SK-N-SH (cell line): ENCODE data around the gene ACOXL. TPM values are rescaled to one million over a fixed set of nuclear protein-coding genes. Genes with fewer than 3 reads are reported as not detected.

Source experiments
- CTCF ChIA-PET: fragments of 300-600, 350-600 bp; formaldehyde crosslinking; extraction: SDS; loops from one replicate; lab custom pipeline; 2021; lab: Yijun Ruan, JAX
- POLR2A ChIA-PET: fragments of 350-600 bp; sonication (Branson Sonifier 250); formaldehyde crosslinking; extraction: SDS; loops from one replicate; lab custom pipeline; 2020; ENCODE audit warnings: antibody characterized with exemption, inconsistent platforms; lab: Yijun Ruan, JAX
- DNase-seq: peaks from one replicate; pipeline ENCODE4 v3.0.0; 2012
- H2AFZ ChIP-seq: fragments of 200-600 bp; sonication (generic); 2 replicates; pipeline ENCODE4 v1.8.1; 2016; ENCODE audit warnings: antibody characterized with exemption, mild to moderate bottlenecking, low read depth
- H3F3A ChIP-seq: fragments of 200-600 bp; sonication (generic); replicated peaks from 2 replicates; pipeline ENCODE3; 2016; ENCODE audit warnings: antibody characterized with exemption, mild to moderate bottlenecking; ENCODE audit not compliant: insufficient read depth
- H3K27ac ChIP-seq, 2 experiments: fragments of 200-500 bp in 1 of 2; fragments of 200-600 bp in 1 of 2; sonication (Bioruptor generic) in 1 of 2; sonication (generic), shearing (Covaris generic) in 1 of 2; 2 replicates each; pipeline versions ENCODE4 v1.5.1 to v1.6.1; 2014 to 2016; ENCODE audit warnings: low read depth in 2 of 2, inconsistent platforms in 1 of 2, low read length in 1 of 2, mild to moderate bottlenecking in 1 of 2, mixed read lengths in 1 of 2
- H3K27me3 ChIP-seq: fragments of 200-600 bp; sonication (generic), shearing (Covaris generic); 2 replicates; pipeline ENCODE4 v1.6.1; 2016; ENCODE audit warnings: mixed run types; ENCODE audit not compliant: insufficient read depth
- H3K36me3 ChIP-seq, 2 experiments: fragments of 200-500 bp in 1 of 2; fragments of 200-600 bp in 1 of 2; sonication (Bioruptor generic) in 1 of 2; sonication (generic) in 1 of 2; replicated peaks in 1 of 2; 2 replicates each; pipeline versions ENCODE3 to v1.5.1; 2014 to 2016; ENCODE audit warnings: low read length in 1 of 2, mild to moderate bottlenecking in 1 of 2; ENCODE audit not compliant: insufficient read depth in 2 of 2, control insufficient read depth in 1 of 2
- H3K4me1 ChIP-seq, 2 experiments: fragments of 200-500 bp in 1 of 2; fragments of 200-600 bp in 1 of 2; sonication (Bioruptor generic) in 1 of 2; sonication (generic), shearing (Covaris generic) in 1 of 2; 2 replicates each; pipeline versions ENCODE4 v1.5.1 to v1.6.1; 2014 to 2016; ENCODE audit warnings: low read depth in 1 of 2, low read length in 1 of 2, mixed run types in 1 of 2; ENCODE audit not compliant: insufficient read depth in 2 of 2, control insufficient read depth in 1 of 2
- H3K4me2 ChIP-seq: fragments of 200-600 bp; sonication (generic), shearing (Covaris generic); 2 replicates; pipeline ENCODE4 v1.6.1; 2017; ENCODE audit warnings: mixed run types
- H3K4me3 ChIP-seq, 2 experiments: fragments of 200-500 bp in 1 of 2; fragments of 200-600 bp in 1 of 2; sonication (Bioruptor generic) in 1 of 2; sonication (generic), shearing (Covaris generic) in 1 of 2; 2 replicates each; pipeline versions ENCODE4 v1.5.1 to v1.8.1; 2014 to 2016; ENCODE audit warnings: low read depth in 2 of 2, inconsistent platforms in 1 of 2, low read length in 1 of 2, mild to moderate bottlenecking in 1 of 2, mixed read lengths in 1 of 2, moderate library complexity in 1 of 2
- H3K79me2 ChIP-seq: fragments of 200-600 bp; sonication (generic); 2 replicates; pipeline ENCODE4 v1.8.1; 2017; ENCODE audit warnings: mild to moderate bottlenecking; ENCODE audit not compliant: insufficient read depth
- H3K9ac ChIP-seq: fragments of 200-600 bp; sonication (generic); 2 replicates; pipeline ENCODE4 v1.6.1; 2017; ENCODE audit warnings: mixed run types
- H3K9me2 ChIP-seq: fragments of 200-600 bp; sonication (generic); 2 replicates; pipeline ENCODE4 v1.6.1; 2017; ENCODE audit warnings: mixed run types
- H3K9me3 ChIP-seq: fragments of 200-600 bp; sonication (generic); 2 replicates; pipeline ENCODE4 v1.6.1; 2017; ENCODE audit warnings: mixed run types, mild to moderate bottlenecking, moderate library complexity
- H4K20me1 ChIP-seq: fragments of 200-600 bp; sonication (generic); 2 replicates; pipeline ENCODE4 v1.6.1; 2017; ENCODE audit warnings: mild to moderate bottlenecking, mixed run types; ENCODE audit not compliant: insufficient read depth
- EZH2phosphoT487 ChIP-seq: fragments of 200-600 bp; sonication (generic); IDR thresholded peaks from 2 replicates; pipeline ENCODE4 v1.6.1; 2017; ENCODE audit warnings: low read depth, mixed run types, mild to moderate bottlenecking, antibody characterized with exemption, moderate library complexity, borderline replicate concordance
- FOSL2 ChIP-seq: IDR thresholded peaks from 2 replicates; pipeline ENCODE4 v1.4.0; 2012; ENCODE audit warnings: low read depth, mild to moderate bottlenecking, moderate library complexity, borderline replicate concordance
- IRF3 ChIP-seq: fragments of 150-350 bp; IDR thresholded peaks from 2 replicates; pipeline ENCODE4 v1.6.1; 2016; ENCODE audit warnings: mild to moderate bottlenecking, low read depth, low read length
- REST ChIP-seq: IDR thresholded peaks from 2 replicates; pipeline ENCODE4 v1.6.1; 2012; ENCODE audit warnings: mild to moderate bottlenecking, low read depth, low read length, moderate library complexity
- SMC3 ChIP-seq: IDR thresholded peaks from 2 replicates; pipeline ENCODE4 v1.6.1; 2012; ENCODE audit warnings: low read depth, low read length, improper control_type of control experiment
- USF1 ChIP-seq: IDR thresholded peaks from 2 replicates; pipeline ENCODE4 v1.4.0; 2012; ENCODE audit warnings: low read depth, borderline replicate concordance
- YY1 ChIP-seq: IDR thresholded peaks from 2 replicates; pipeline ENCODE4 v1.4.0; 2012; ENCODE audit warnings: low read depth, mild to moderate bottlenecking
- WGBS: methylation state at CpG from one replicate; pipeline ENCODE4 v1.1.6; 2017; ENCODE audit warnings: low lambda C conversion rate; 5-methylcytosine and 5-hydroxymethylcytosine counted together
- polyA plus RNA-seq, 3 experiments: library from polyadenylated mRNA; depleted of rRNA; stranded (reverse); fragments of >200 nt; gene quantifications; 2 replicates each; pipeline ENCODE4 v1.2.3, GENCODE V29; 2012
- TF ChIP-seq, protein P1 (sequence below): fragments of 150-350 bp; IDR thresholded peaks from 2 replicates; pipeline ENCODE4 v1.6.1; 2017; ENCODE audit warnings: antibody characterized with exemption, low read length, low read depth, borderline replicate concordance
- TF ChIP-seq, protein P2 (sequence below): IDR thresholded peaks from 2 replicates; pipeline ENCODE4; 2012

The ACOXL gene
- polyA plus RNA-seq, 1 of the 3 experiments (the other 2 are of a cell fraction): not detected

DNA sequence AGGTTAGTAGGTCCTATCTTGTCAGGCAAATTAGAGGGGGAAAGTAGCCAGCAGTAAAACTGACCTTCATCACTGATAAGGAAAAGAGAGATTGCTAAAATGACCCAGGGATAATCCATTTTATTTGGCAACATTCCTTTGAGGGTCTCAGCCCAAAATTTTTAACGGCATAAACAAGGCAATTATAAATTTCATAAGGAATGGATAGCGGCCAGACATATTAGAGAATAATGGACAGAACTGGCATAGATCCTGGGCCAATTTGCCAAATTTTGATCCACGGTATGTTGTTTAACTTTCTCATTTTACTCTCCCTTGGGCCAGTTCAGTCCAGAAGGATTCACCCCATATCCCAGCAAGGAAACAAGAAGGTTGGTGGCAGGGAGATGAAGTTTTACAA lies 217.9 kb downstream of the ACOXL start:
- H3K9me3 ChIP-seq: no peaks in the 10 kb centered on the region
- WGBS: 45% methylated on average over 3 of the region's 3 CpGs
- TF ChIP-seq YY1: no peak
- TF ChIP-seq, all 33 proteins: peak for 0
- H3K4me3 ChIP-seq: no peak overlapping the region
- H3K4me1 ChIP-seq: peaks cover 0 to 16% of the 10 kb centered on the region in 2 experiments; a peak in 1 of 4 replicates
- no peak for DNase-seq
- no peak overlapping the region for H3K27ac ChIP-seq
- H4K20me1 ChIP-seq: no peaks in the 10 kb centered on the region
- CTCF ChIA-PET: no interaction called here
- POLR2A ChIA-PET: no interaction called here
- H3K9me2 ChIP-seq: no peaks in the 10 kb centered on the region
- no peak overlapping the region for H2AFZ ChIP-seq
- no peak overlapping the region for H3K4me2 ChIP-seq
- no peaks in the 10 kb centered on the region for H3F3A ChIP-seq
- peaks cover 4% of the 10 kb centered on the region; the same call in 1 of the 2 replicates for H3K27me3 ChIP-seq
- no peaks in the 10 kb centered on the region for H3K79me2 ChIP-seq
- no peak overlapping the region for H3K9ac ChIP-seq
- H3K36me3 ChIP-seq: no peaks in the 10 kb centered on the region

GRCh38 chr2:110955045-110955444 lies 222.7 kb downstream of the ACOXL start:
- Histone ChIP-seq H3K4me1 (no peaks in the 10 kb centered on the region; a peak in 1 of 4 replicates), H3K36me3 (no peaks in the 10 kb centered on the region), H3K27me3 (peaks cover 9% of the 10 kb centered on the region; the same call in 1 of the 2 replicates), H3K9me2 (no peaks in the 10 kb centered on the region), H4K20me1 (no peaks in the 10 kb centered on the region), H3K79me2 (no peaks in the 10 kb centered on the region), H3F3A (no peaks in the 10 kb centered on the region), H3K4me2 (no peak overlapping the region), H3K9ac (no peak overlapping the region), H2AFZ (no peak overlapping the region), H3K9me3 (no peaks in the 10 kb centered on the region), H3K27ac (no peak overlapping the region), H3K4me3 (no peak overlapping the region)
- POLR2A ChIA-PET: no interaction called here
- CTCF ChIA-PET: no interaction called here
- WGBS: 34% methylated on average over 2 of the region's 2 CpGs
- no peak for DNase-seq
- TF ChIP-seq, protein P1, sequence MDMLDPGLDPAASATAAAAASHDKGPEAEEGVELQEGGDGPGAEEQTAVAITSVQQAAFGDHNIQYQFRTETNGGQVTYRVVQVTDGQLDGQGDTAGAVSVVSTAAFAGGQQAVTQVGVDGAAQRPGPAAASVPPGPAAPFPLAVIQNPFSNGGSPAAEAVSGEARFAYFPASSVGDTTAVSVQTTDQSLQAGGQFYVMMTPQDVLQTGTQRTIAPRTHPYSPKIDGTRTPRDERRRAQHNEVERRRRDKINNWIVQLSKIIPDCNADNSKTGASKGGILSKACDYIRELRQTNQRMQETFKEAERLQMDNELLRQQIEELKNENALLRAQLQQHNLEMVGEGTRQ: no peak
- TF ChIP-seq EZH2phosphoT487 (no peak), REST (no peak), IRF3 (no peak), SMC3 (no peak), FOSL2 (no peak), USF1 (no peak)
- TF ChIP-seq, protein P2, sequence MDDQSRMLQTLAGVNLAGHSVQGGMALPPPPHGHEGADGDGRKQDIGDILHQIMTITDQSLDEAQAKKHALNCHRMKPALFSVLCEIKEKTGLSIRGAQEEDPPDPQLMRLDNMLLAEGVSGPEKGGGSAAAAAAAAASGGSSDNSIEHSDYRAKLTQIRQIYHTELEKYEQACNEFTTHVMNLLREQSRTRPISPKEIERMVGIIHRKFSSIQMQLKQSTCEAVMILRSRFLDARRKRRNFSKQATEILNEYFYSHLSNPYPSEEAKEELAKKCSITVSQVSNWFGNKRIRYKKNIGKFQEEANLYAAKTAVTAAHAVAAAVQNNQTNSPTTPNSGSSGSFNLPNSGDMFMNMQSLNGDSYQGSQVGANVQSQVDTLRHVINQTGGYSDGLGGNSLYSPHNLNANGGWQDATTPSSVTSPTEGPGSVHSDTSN: no peak
- TF ChIP-seq, all 33 proteins: peak for 0
